Body of pancreas (tissue), 4 donors: ENCODE measurements around the gene TNFRSF12A.

Experiments
- CTCF ChIP-seq, 7 experiments: fragments of 450-650 bp in 4 of 7; fragments of 200-600 bp in 3 of 7; sonication (generic) in 3 of 7; IDR thresholded peaks; one replicate each; pipeline ENCODE4 v1.5.1; 2016 to 2019; ENCODE audit warnings: antibody characterized with exemption in 7 of 7
- POLR2A ChIP-seq, 3 donors: fragments of 450-650 bp; IDR thresholded peaks; one replicate each; pipeline ENCODE4 v1.6.1; 2016; ENCODE audit warnings: antibody characterized with exemption in 3 of 3, mild to moderate bottlenecking in 2 of 3

GRCh38 chr16:3047387-3047720, 27.2 kb downstream of the TNFRSF12A start:
- TF ChIP-seq CTCF (IDR thresholded peaks at IDR 0.05) (no peak), POLR2A (IDR thresholded peaks at IDR 0.05) (no peak)
